ENCODE results near the gene ZMYND8. TPM values are rescaled to one million over a fixed set of nuclear protein-coding genes. Genes with fewer than 3 reads are reported as not detected.

The ZMYND8 gene
- total and polyA plus RNA-seq, 2 donors (not counting 3 experiments of a cell fraction or from before 2014, with no cell fraction given), result 30.6 to 75.2 TPM

- BruUV-seq (replicated peaks), result no TSS peak
- FAIRE-seq (peak; percentile 46), DNase-seq (ENCODE audit: low read depth, low spot score) (no peak)
- Histone ChIP-seq H3K4me3 (replicated peaks in 1 of 3; ENCODE audit: insufficient read depth in 1 of 3, low read depth in 1 of 3, low read length in 3 of 3) (no peak overlapping the region), H4K20me1 (replicated peaks; ENCODE audit: control insufficient read depth, extremely low read depth, insufficient read depth, low read length) (no peaks in the 10 kb centered on the region), H3K9ac (replicated peaks; ENCODE audit: extremely low read depth, insufficient read depth, low read length) (no peak overlapping the region), H3K4me2 (ENCODE audit: insufficient read depth, low read length) (no peak overlapping the region), H3K36me3 (ENCODE audit: control insufficient read depth in 2 of 2, extremely low read depth in 1 of 2, insufficient read depth in 2 of 2, low read length in 2 of 2) (peaks cover 19 to 20% of the 10 kb centered on the region in 2 experiments), H3K4me1 (ENCODE audit: control insufficient read depth, extremely low read depth, insufficient read depth, low read length) (peaks cover 20% of the 10 kb centered on the region), H2AFZ (ENCODE audit: low read depth, low read length) (no peak overlapping the region), H3K27me3 (ENCODE audit: control insufficient read depth in 2 of 2, insufficient read depth in 2 of 2, low read length in 2 of 2) (no peaks in the 10 kb centered on the region), H3K9me1 (replicated peaks; ENCODE audit: control insufficient read depth, extremely low read depth, insufficient read depth, low read length) (no peaks in the 10 kb centered on the region), H3K9me3 (replicated peaks; ENCODE audit: control insufficient read depth, insufficient read depth, low read length) (no peaks in the 10 kb centered on the region), H3K79me2 (ENCODE audit: control insufficient read depth, insufficient read depth, low read length) (peaks cover 61% of the 10 kb centered on the region), H3K27ac (ENCODE audit: insufficient read depth, low read depth, low read length) (no peak overlapping the region)
- intact Hi-C loops (cut with micrococcal nuclease) (no loop called here), dilution Hi-C loops (cut with MboI; ENCODE audit: extremely low pct_ligation_motif_present, low sequenced_read_pairs) (no loop called here)
- POLR2A ChIA-PET, result interaction anchor here (0.7 to 0.8 kb wide), 2 partner anchors 51 to 151 kb away, joined by 4 to 5 read pairs; partner anchors contain the start of gene ZMYND8
- TF ChIP-seq POLR2A (IDR thresholded peaks at IDR 0.05; ENCODE audit: low read depth, low read length), result no peak
- CTCF ChIA-PET, result interaction anchor here (0.9 to 8.3 kb wide), 3 partner anchors 10 to 78 kb away, joined by 3 to 139 read pairs (median 3); no protein-coding TSS in a partner anchor
Measured at GRCh38 chr20:47305667-47306066, 50.8 kb downstream of the ZMYND8 start.

GRCh38 chr20:47304287-47304686 is 52.2 kb downstream of the ZMYND8 start:
- intact Hi-C loops (cut with micrococcal nuclease), result loop anchor here (1.0 kb wide), 1 partner anchor 80 kb away; no protein-coding TSS in a partner anchor
- DNase-seq (ENCODE audit: low read depth, low spot score), result peak; percentile 57
- Histone ChIP-seq H3K9me3 (replicated peaks; ENCODE audit: control insufficient read depth, insufficient read depth, low read length) (no peaks in the 10 kb centered on the region), H3K79me2 (ENCODE audit: control insufficient read depth, insufficient read depth, low read length) (peaks cover 57% of the 10 kb centered on the region), H3K4me2 (ENCODE audit: insufficient read depth, low read length) (no peak overlapping the region), H3K4me3 (replicated peaks in 1 of 3; ENCODE audit: insufficient read depth in 1 of 3, low read depth in 1 of 3, low read length in 3 of 3) (no peak overlapping the region), H3K36me3 (ENCODE audit: control insufficient read depth in 2 of 2, extremely low read depth in 1 of 2, insufficient read depth in 2 of 2, low read length in 2 of 2) (peaks cover 14 to 17% of the 10 kb centered on the region in 2 experiments), H2AFZ (ENCODE audit: low read depth, low read length) (no peak overlapping the region), H3K4me1 (ENCODE audit: control insufficient read depth, extremely low read depth, insufficient read depth, low read length) (peaks cover 20% of the 10 kb centered on the region), H3K9ac (replicated peaks; ENCODE audit: extremely low read depth, insufficient read depth, low read length) (no peak overlapping the region), H4K20me1 (replicated peaks; ENCODE audit: control insufficient read depth, extremely low read depth, insufficient read depth, low read length) (no peaks in the 10 kb centered on the region), H3K27ac (ENCODE audit: insufficient read depth, low read depth, low read length) (peak overlapping the region; percentile 19), H3K27me3 (ENCODE audit: control insufficient read depth in 2 of 2, insufficient read depth in 2 of 2, low read length in 2 of 2) (no peaks in the 10 kb centered on the region), H3K9me1 (replicated peaks; ENCODE audit: control insufficient read depth, extremely low read depth, insufficient read depth, low read length) (no peaks in the 10 kb centered on the region)
- TF ChIP-seq FOS (IDR thresholded peaks at IDR 0.05; ENCODE audit: borderline replicate concordance, insufficient read depth, low read length), result no peak
- no peak for TF ChIP-seq EZH2 (IDR thresholded peaks at IDR 0.05; ENCODE audit: borderline replicate concordance, low read depth, low read length, severe bottlenecking)
- TF ChIP-seq CTCF (IDR thresholded peaks at IDR 0.05; ENCODE audit: extremely low read depth in 1 of 2, insufficient read depth in 1 of 2, low read depth in 1 of 2, low read length in 2 of 2), result peak in 1 of 2 donors; percentile 5
- no peak for TF ChIP-seq POLR2A (IDR thresholded peaks at IDR 0.05; ENCODE audit: low read depth, low read length)
- no peak for TF ChIP-seq MYC (IDR thresholded peaks at IDR 0.05; ENCODE audit: low read depth, low read length)
- peak; percentile 46 for FAIRE-seq
- ChIA-PET POLR2A (interaction anchor here (1.5 to 2.2 kb wide), 4 partner anchors 12 to 80 kb away, joined by 3 to 12 read pairs (median 4); no protein-coding TSS in a partner anchor), CTCF (interaction anchor here (0.5 to 8.3 kb wide), 25 partner anchors 11 to 317 kb away, joined by 3 to 139 read pairs (median 4); no protein-coding TSS in a partner anchor)
- dilution Hi-C loops (cut with MboI; ENCODE audit: extremely low pct_ligation_motif_present, low sequenced_read_pairs), result no loop called here
- BruUV-seq (replicated peaks), result no TSS peak

Data from endothelial cell of umbilical vein (primary cell).